CD4-positive, alpha-beta memory T cell (primary cell): ENCODE results near the gene GRK5. TPM values are rescaled to one million over a fixed set of nuclear protein-coding genes. Genes with fewer than 3 reads are reported as not detected.
A peak's percentile ranks its signal among the peaks of the same experiment; 100 is the strongest.

Experiments used
- CTCF ChIA-PET: fragments of 350-600 bp; sonication (Branson Sonifier 250); formaldehyde crosslinking; loops from one replicate; lab custom pipeline; 2021; ENCODE audit warnings: inconsistent platforms; ENCODE audit not compliant: partially characterized antibody; lab: Charles Lee
- POLR2A ChIA-PET: fragments of 350-600 bp; sonication (Branson Sonifier 250); formaldehyde crosslinking; loops from one replicate; lab custom pipeline; 2021; ENCODE audit not compliant: partially characterized antibody; lab: Charles Lee
- DNase-seq, 5 donors: peaks; one replicate each; pipeline versions ENCODE4 v3.0.0 to v3.0.0-alpha.2; 2020 to 2022; ENCODE audit warnings: mixed read lengths in 1 of 5
- H3K27ac ChIP-seq: one replicate; pipeline ENCODE4 v1.7.0; 2013; ENCODE audit warnings: low read depth, low read length
- H3K27me3 ChIP-seq: 2 replicates; pipeline ENCODE4 v1.7.0; 2013; ENCODE audit warnings: mild to moderate bottlenecking, low read length, moderate library complexity; ENCODE audit not compliant: insufficient read depth
- H3K36me3 ChIP-seq: 2 replicates; pipeline ENCODE4 v1.7.0; 2013; ENCODE audit warnings: mild to moderate bottlenecking, low read length, moderate library complexity; ENCODE audit not compliant: insufficient read depth
- H3K4me1 ChIP-seq: 2 replicates; pipeline ENCODE4 v1.7.0; 2013; ENCODE audit warnings: mild to moderate bottlenecking, low read length, moderate library complexity; ENCODE audit not compliant: insufficient read depth
- H3K4me3 ChIP-seq, 2 donors: one replicate each; pipeline ENCODE4 v1.7.0; 2013; ENCODE audit warnings: low read length in 2 of 2, mild to moderate bottlenecking in 1 of 2
- H3K9me3 ChIP-seq, 2 donors: one replicate each; pipeline ENCODE4 v1.7.0; 2013; ENCODE audit warnings: low read length in 2 of 2, control low read depth in 1 of 2; ENCODE audit not compliant: control insufficient read depth in 1 of 2
- H3K27ac Mint-ChIP-seq, 7 donors: one replicate each; pipeline ENCODE4 v1.8.0; 2020 to 2021; ENCODE audit warnings: mixed read lengths in 7 of 7, mild to moderate bottlenecking in 6 of 7, inconsistent platforms in 3 of 7, moderate library complexity in 3 of 7
- H3K27me3 Mint-ChIP-seq, 2 donors: one replicate each; pipeline ENCODE4 v1.8.0; 2020 to 2021; ENCODE audit warnings: mixed read lengths in 2 of 2
- H3K36me3 Mint-ChIP-seq, 2 donors: one replicate each; pipeline ENCODE4 v1.8.0; 2020 to 2021; ENCODE audit warnings: mixed read lengths in 2 of 2, inconsistent platforms in 1 of 2, mild to moderate bottlenecking in 1 of 2
- H3K4me1 Mint-ChIP-seq, 4 donors: one replicate each; pipeline ENCODE4 v1.8.0; 2020 to 2021; ENCODE audit warnings: mixed read lengths in 4 of 4, mild to moderate bottlenecking in 1 of 4
- H3K4me3 Mint-ChIP-seq, 8 donors: one replicate each; pipeline ENCODE4 v1.8.0; 2020 to 2021; ENCODE audit warnings: mixed read lengths in 8 of 8, mild to moderate bottlenecking in 7 of 8, moderate library complexity in 6 of 8, inconsistent platforms in 3 of 8
- H3K9me3 Mint-ChIP-seq, 8 donors: one replicate each; pipeline ENCODE4 v1.8.0; 2020 to 2021; ENCODE audit warnings: mixed read lengths in 8 of 8, mild to moderate bottlenecking in 5 of 8, inconsistent platforms in 3 of 8, moderate library complexity in 1 of 8
- intact Hi-C: fragments of 100-400 bp; cut with micrococcal nuclease; formaldehyde crosslinking; loops from one replicate; pipeline ENCODE4 v1.15.1; 2023
- polyA plus RNA-seq, 2 donors: library from polyadenylated mRNA; unstranded; fragments of 300-500 nt; fragmentation: Illumina TruSeq; gene quantifications; one replicate each; pipeline ENCODE4 v1.2.3, GENCODE V29; 2021
- total RNA-seq, 2 experiments: library from RNA; stranded (reverse); gene quantifications; one replicate each; pipeline ENCODE4 v1.2.3, GENCODE V29; 2021

Gene GRK5
- total and polyA plus RNA-seq, 4 experiments from 2014 or later = 7.6 to 27.9 (median 18.6) TPM

DNA sequence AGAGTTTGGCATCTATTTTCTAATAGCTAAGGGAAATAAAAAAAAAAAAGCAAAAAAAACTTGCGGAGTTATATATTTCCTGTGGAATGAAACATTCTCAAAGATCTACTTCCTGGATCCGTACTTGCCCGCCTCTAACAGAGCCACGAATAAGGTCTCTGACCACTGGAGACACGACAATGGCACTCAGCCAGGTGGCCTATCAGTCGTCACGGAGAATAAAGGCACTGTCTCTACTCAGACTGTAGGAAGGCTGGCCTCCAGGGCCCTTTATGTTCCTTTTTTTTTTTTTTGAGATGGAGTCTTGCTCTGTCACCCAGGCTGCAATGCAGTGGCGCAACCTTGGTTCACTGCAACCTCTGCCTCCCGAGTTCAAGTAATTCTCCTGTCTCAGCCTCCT, 276.5 kb downstream of the GRK5 start:
- Mint-ChIP-seq H3K4me1 (peaks cover 9 to 13% (median 12%) of the 10 kb centered on the region in 4 donors), H3K9me3 (peaks cover 0 to 2% (median 0%) of the 10 kb centered on the region in 8 donors), H3K4me3 (no peak overlapping the region), H3K27me3 (no peaks in the 10 kb centered on the region), H3K27ac (no peak overlapping the region), H3K36me3 (no peaks in the 10 kb centered on the region)
- intact Hi-C loops = no loop called here
- DNase-seq = no peak
- H3K4me1 ChIP-seq = peaks cover 13% of the 10 kb centered on the region
- ChIA-PET CTCF (no interaction called here), POLR2A (no interaction called here)
- H3K9me3 ChIP-seq = no peaks in the 10 kb centered on the region
- H3K27me3 ChIP-seq = no peaks in the 10 kb centered on the region
- no peak overlapping the region for H3K4me3 ChIP-seq
- H3K27ac ChIP-seq = no peak overlapping the region
- H3K36me3 ChIP-seq = no peaks in the 10 kb centered on the region

DNA sequence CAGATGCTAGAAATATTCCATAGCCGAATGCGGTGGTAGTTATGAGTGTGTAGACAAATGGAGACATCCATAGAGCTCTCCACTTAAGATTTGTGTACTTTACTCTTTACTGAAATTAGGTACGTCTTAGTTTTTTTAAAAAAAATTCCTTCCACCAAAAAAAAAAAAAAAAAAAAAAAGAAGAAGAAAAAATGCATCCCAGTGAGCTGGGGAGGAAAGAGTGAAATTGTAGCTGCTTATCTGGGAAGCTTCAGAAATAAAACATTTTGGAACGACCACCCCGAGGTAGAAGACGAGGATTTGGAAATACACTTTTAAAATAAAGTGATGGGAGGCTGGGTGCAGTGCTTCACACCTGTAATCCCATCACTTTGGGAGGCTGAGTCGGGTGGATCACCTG, 281.3 kb downstream of the GRK5 start:
- no peak overlapping the region for H3K4me3 ChIP-seq
- peaks cover 32% of the 10 kb centered on the region for H3K4me1 ChIP-seq
- ChIA-PET CTCF (interaction anchor here (1.1 to 6.0 kb wide), 12 partner anchors 10 to 289 kb away, joined by 3 to 50 read pairs (median 6); partner anchors contain the start of genes GRK5 and RGS10), POLR2A (interaction anchor here (1.1 to 4.0 kb wide), 4 partner anchors 10 to 276 kb away, joined by 4 to 33 read pairs (median 20); no protein-coding TSS in a partner anchor)
- H3K27ac Mint-ChIP-seq = peak overlapping the region; percentile 66 to 97 (median 93)
- no peak for DNase-seq
- no peaks in the 10 kb centered on the region for H3K36me3 Mint-ChIP-seq
- no peaks in the 10 kb centered on the region for H3K36me3 ChIP-seq
- H3K4me1 Mint-ChIP-seq = peaks cover 15 to 37% (median 21%) of the 10 kb centered on the region in 4 donors
- H3K9me3 Mint-ChIP-seq = peaks cover 0 to 3% (median 0%) of the 10 kb centered on the region in 8 donors
- no peaks in the 10 kb centered on the region for H3K27me3 ChIP-seq
- H3K27me3 Mint-ChIP-seq = no peaks in the 10 kb centered on the region
- peak overlapping the region in 3 of 8 donors; percentile 30 to 70 (median 64) for H3K4me3 Mint-ChIP-seq
- intact Hi-C loops = loop anchor here (1.0 to 2.0 kb wide), 5 partner anchors 14 to 282 kb away; partner anchors contain the start of gene RGS10
- H3K27ac ChIP-seq = peak overlapping the region; percentile 68
- H3K9me3 ChIP-seq = no peaks in the 10 kb centered on the region

DNA sequence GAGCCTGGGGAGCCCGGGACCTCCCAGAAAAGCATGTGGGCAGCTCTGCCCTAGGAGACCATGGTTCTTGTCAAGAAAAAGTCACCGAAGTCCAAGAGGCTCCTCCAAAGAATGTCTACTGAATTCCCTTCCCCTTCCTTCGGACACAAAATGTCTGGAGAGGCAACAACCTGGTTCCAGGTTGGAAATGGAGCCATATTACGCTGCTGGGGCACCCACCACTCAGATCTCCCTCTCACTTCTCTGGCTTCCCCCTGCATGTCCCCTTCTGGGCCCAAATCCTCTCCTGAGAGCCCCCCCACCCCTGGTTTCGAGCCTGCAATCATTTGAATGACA, 282.6 kb downstream of the GRK5 start:
- H3K27me3 ChIP-seq = no peaks in the 10 kb centered on the region
- peak overlapping the region; percentile 68 for H3K27ac ChIP-seq
- DNase-seq = no peak
- Mint-ChIP-seq H3K27me3 (no peaks in the 10 kb centered on the region), H3K27ac (peak overlapping the region; percentile 82 to 97 (median 95)), H3K36me3 (peaks cover 0 to 2% of the 10 kb centered on the region in 2 donors), H3K9me3 (peaks cover 0 to 3% (median 0%) of the 10 kb centered on the region in 8 donors), H3K4me3 (peak overlapping the region; percentile 18 to 92 (median 88)), H3K4me1 (peaks cover 25 to 50% (median 33%) of the 10 kb centered on the region in 4 donors)
- peaks cover 45% of the 10 kb centered on the region for H3K4me1 ChIP-seq
- no peaks in the 10 kb centered on the region for H3K9me3 ChIP-seq
- ChIA-PET CTCF (interaction anchor here (0.6 to 6.0 kb wide), 26 partner anchors 9 to 290 kb away, joined by 3 to 50 read pairs (median 4); partner anchors contain the start of genes GRK5 and RGS10), POLR2A (interaction anchor here (0.5 to 4.0 kb wide), 10 partner anchors 11 to 291 kb away, joined by 3 to 33 read pairs (median 8); partner anchors contain the start of genes GRK5 and RGS10)
- no peaks in the 10 kb centered on the region for H3K36me3 ChIP-seq
- intact Hi-C loops = loop anchor here (1.0 to 2.0 kb wide), 5 partner anchors 12 to 284 kb away; partner anchors contain the start of gene RGS10
- peak overlapping the region in 1 of 2 donors; percentile 51 for H3K4me3 ChIP-seq

DNA sequence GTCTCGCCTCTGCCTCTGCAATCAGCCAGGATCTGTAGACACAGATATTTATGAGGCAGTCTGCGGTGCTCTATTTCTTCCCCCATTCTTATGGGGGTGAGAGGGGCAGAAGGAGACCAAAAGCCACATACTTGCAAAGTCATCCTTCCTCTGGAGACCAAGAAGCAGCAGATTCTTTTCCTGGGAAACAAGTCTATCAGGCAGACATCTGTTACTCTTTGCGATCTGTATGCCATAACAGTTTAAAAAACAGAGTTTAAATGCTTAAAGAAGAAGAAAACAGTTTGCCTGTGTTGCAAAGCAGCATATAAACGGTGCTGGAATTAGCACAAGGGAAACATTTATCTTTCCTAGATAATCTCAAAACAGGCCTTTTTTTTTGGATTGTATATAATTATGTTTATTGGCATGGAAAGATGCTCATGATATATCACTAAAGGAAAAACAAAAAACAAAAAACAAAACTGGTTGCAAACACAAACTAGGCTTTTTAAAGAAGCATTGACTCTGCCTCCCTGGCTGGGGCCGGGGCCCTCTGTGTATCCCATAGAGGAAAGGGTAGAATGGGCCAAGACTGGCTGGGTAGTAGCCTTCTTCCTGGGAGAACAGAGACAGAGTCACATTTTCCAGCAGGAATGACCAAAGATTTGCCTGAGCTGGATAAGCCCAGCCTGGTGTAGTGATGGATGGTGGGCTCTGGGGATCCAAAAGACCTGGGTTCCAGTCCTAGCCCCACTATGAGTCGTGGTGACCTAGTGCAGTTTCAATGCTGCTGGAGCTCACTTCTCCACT, 284.8 kb downstream of the GRK5 start:
- no peaks in the 10 kb centered on the region for H3K27me3 ChIP-seq
- Mint-ChIP-seq H3K27me3 (no peaks in the 10 kb centered on the region), H3K36me3 (peaks cover 0 to 2% of the 10 kb centered on the region in 2 donors), H3K4me3 (no peak overlapping the region), H3K9me3 (peaks cover 0 to 3% (median 0%) of the 10 kb centered on the region in 8 donors), H3K4me1 (peaks cover 29 to 66% (median 48%) of the 10 kb centered on the region in 4 donors), H3K27ac (peak overlapping the region in 4 of 7 donors; percentile 15 to 65 (median 46))
- peaks cover 56% of the 10 kb centered on the region for H3K4me1 ChIP-seq
- CTCF ChIA-PET = interaction anchor here (1.3 to 6.0 kb wide), 2 partner anchors 51 to 289 kb away, joined by 3 to 50 read pairs; partner anchors contain the start of gene RGS10
- H3K36me3 ChIP-seq = no peaks in the 10 kb centered on the region
- H3K27ac ChIP-seq = no peak overlapping the region
- POLR2A ChIA-PET = interaction anchor here (2.7 to 4.4 kb wide), 3 partner anchors 10 to 51 kb away, joined by 11 to 26 read pairs (median 22); partner anchors contain the start of gene RGS10
- H3K9me3 ChIP-seq = no peaks in the 10 kb centered on the region
- no peak for DNase-seq
- intact Hi-C loops = no loop called here
- no peak overlapping the region for H3K4me3 ChIP-seq

DNA sequence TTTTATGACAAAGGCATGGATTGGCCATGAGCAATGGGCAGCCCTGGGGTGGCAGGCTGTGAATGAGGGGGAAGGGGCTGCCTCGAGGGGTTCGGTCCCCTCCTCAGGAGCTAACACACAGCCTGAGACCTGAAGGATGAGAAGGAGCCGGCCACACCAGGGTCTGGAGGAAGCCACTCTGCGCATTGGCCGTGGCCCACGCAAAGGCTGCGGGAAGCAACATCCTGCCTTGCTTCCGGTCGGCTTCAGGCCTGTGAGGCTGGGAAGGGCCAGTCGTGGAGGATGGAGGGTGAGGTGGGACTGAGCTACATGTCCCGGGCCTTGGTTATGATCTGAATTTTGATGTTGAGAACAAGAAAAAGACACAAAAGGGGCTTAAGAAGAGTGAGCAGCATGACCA, 285.8 kb downstream of the GRK5 start:
- Mint-ChIP-seq H3K9me3 (peaks cover 0 to 3% (median 0%) of the 10 kb centered on the region in 8 donors), H3K27ac (peak overlapping the region; percentile 62 to 89 (median 69)), H3K4me1 (peaks cover 29 to 66% (median 52%) of the 10 kb centered on the region in 4 donors), H3K4me3 (peak overlapping the region in 4 of 8 donors; percentile 5 to 49 (median 35)), H3K36me3 (peaks cover 0 to 2% of the 10 kb centered on the region in 2 donors), H3K27me3 (no peaks in the 10 kb centered on the region)
- no peak for DNase-seq
- ChIA-PET POLR2A (interaction anchor here (0.6 to 4.4 kb wide), 5 partner anchors 9 to 244 kb away, joined by 3 to 26 read pairs (median 11); partner anchors contain the start of gene RGS10), CTCF (interaction anchor here (0.8 to 2.1 kb wide), 5 partner anchors 14 to 290 kb away, joined by 3 to 10 read pairs (median 3); partner anchors contain the start of gene RGS10)
- Histone ChIP-seq H3K27me3 (no peaks in the 10 kb centered on the region), H3K9me3 (no peaks in the 10 kb centered on the region), H3K4me1 (peaks cover 56% of the 10 kb centered on the region), H3K27ac (no peak overlapping the region), H3K36me3 (no peaks in the 10 kb centered on the region), H3K4me3 (no peak overlapping the region)
- intact Hi-C loops = no loop called here

DNA sequence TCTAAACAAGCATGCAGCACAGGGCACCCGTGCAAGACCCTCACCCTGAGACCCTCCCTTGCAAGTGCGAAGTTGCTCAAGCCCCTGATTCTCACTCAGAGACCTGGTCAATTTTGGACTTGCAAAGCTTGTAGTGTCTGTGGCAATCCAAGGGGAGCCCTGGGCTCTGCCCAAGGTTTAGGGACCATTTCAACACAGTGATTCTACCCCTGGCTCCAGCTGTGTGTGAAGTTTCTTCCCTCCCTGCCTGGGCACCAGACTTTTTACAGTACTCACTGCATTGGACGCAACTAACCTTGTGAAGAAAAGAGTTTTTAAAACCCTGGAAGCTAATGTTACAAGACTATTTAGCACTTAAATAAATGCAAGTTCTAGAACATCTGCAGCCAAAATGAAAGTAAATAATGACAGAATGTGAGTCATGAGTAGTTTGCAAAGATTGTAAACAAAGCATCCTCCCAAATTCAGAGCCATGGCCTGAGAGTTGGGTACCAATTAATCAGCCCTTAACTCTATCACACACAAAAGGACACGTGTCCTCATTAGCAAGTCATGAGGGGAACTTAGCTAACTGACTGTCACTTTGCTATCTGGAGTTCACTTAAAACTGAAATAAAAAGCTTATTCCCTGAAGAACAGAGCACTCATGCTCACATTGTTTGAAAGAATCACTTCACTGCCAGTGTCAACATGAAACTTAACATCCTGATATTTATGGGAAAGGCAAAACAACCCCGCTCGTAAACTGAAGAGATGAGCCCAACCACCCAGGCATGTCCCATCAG, 287.1 kb downstream of the GRK5 start:
- Histone ChIP-seq H3K9me3 (no peaks in the 10 kb centered on the region), H3K27me3 (no peaks in the 10 kb centered on the region), H3K4me1 (peaks cover 57% of the 10 kb centered on the region), H3K27ac (peak overlapping the region; percentile 18), H3K36me3 (no peaks in the 10 kb centered on the region), H3K4me3 (no peak overlapping the region)
- H3K9me3 Mint-ChIP-seq = peaks cover 0 to 3% (median 0%) of the 10 kb centered on the region in 8 donors
- no peak for DNase-seq
- no peaks in the 10 kb centered on the region for H3K27me3 Mint-ChIP-seq
- ChIA-PET POLR2A (interaction anchor here (0.6 to 4.4 kb wide), 7 partner anchors 8 to 103 kb away, joined by 3 to 26 read pairs (median 5); partner anchors contain the start of gene RGS10), CTCF (interaction anchor here (0.8 to 2.1 kb wide), 8 partner anchors 11 to 50 kb away, joined by 3 to 10 read pairs (median 3); partner anchors contain the start of gene RGS10)
- intact Hi-C loops = no loop called here
- peaks cover 8% of the 10 kb centered on the region in 2 donors for H3K36me3 Mint-ChIP-seq
- peak overlapping the region in 5 of 8 donors; percentile 13 to 67 (median 27) for H3K4me3 Mint-ChIP-seq
- H3K4me1 Mint-ChIP-seq = peaks cover 32 to 70% (median 56%) of the 10 kb centered on the region in 4 donors
- H3K27ac Mint-ChIP-seq = peak overlapping the region; percentile 68 to 93 (median 80)
